Esophagus squamous epithelium (tissue), 5 donors: ENCODE results near the gene PEF1. TPM values are rescaled to one million over a fixed set of nuclear protein-coding genes. Genes with fewer than 3 reads are reported as not detected.

Experiments
- DNase-seq: peaks from one replicate; lab custom pipeline; 2025; lab: John Stamatoyannopoulos, UW
- H3K27ac ChIP-seq, 4 donors: fragments of 200-600 bp; sonication (generic); one replicate each; pipeline ENCODE4 v1.5.1; 2016 to 2019; ENCODE audit warnings: mild to moderate bottlenecking in 1 of 4
- H3K27me3 ChIP-seq, 4 donors: fragments of 200-600 bp; sonication (generic); 1 replicate in 3 of 4; 2 replicates in 1 of 4; pipeline versions ENCODE4 v1.5.1 to v1.6.0; 2017 to 2021; ENCODE audit warnings: antibody characterized with exemption in 1 of 4
- H3K36me3 ChIP-seq, 3 donors: fragments of 200-600 bp; sonication (generic); one replicate each; pipeline ENCODE4 v1.5.1; 2016 to 2019
- H3K4me1 ChIP-seq, 3 donors: fragments of 200-600 bp; sonication (generic); one replicate each; pipeline ENCODE4 v1.5.1; 2017 to 2019
- H3K4me3 ChIP-seq, 4 donors: fragments of 200-600 bp; sonication (generic); 1 replicate in 3 of 4; 2 replicates in 1 of 4; pipeline ENCODE4 v1.5.1; 2016 to 2019; ENCODE audit warnings: mild to moderate bottlenecking in 2 of 4, moderate library complexity in 1 of 4
- H3K9me3 ChIP-seq, 3 donors: fragments of 200-600 bp; sonication (generic); one replicate each; pipeline ENCODE4 v1.5.1; 2016 to 2019
- CTCF ChIP-seq, 6 experiments: fragments of 450-650 bp in 4 of 6; fragments of 200-600 bp in 2 of 6; sonication (generic) in 2 of 6; IDR thresholded peaks; one replicate each; pipeline ENCODE4 v1.5.1; 2016 to 2019; ENCODE audit warnings: antibody characterized with exemption in 6 of 6, mild to moderate bottlenecking in 4 of 6, moderate library complexity in 4 of 6
- POLR2A ChIP-seq, 4 donors: fragments of 450-650 bp; IDR thresholded peaks; one replicate each; pipeline ENCODE4 v1.6.1; 2017; ENCODE audit warnings: antibody characterized with exemption in 4 of 4, mild to moderate bottlenecking in 4 of 4, moderate library complexity in 3 of 4
- WGBS, 2 donors: methylation state at CpG; one replicate each; pipeline ENCODE4 v1.1.5; 2018; 5-methylcytosine and 5-hydroxymethylcytosine counted together
- intact Hi-C: fragments of 100-400 bp; cut with DNase I; formaldehyde crosslinking; loops from one replicate; pipeline ENCODE4 v1.15.0; 2022
- total RNA-seq, 4 donors: library from RNA; depleted of rRNA; stranded (reverse); fragments of >200 nt; gene quantifications; one replicate each; pipeline ENCODE4 v1.1.0, GENCODE V29; 2016
- donor health status: DM: yes; HTN: yes; CAD: no.

PEF1 gene
- total RNA-seq, 4 donors from 2014 or later, result 59.1 to 69.8 (median 63.6) TPM

GRCh38 chr1:31593770-31594632 lies 50.7 kb downstream of the PEF1 start:
- H3K9me3 ChIP-seq, result no peaks in the 10 kb centered on the region
- no peaks in the 10 kb centered on the region for H3K36me3 ChIP-seq
- H3K4me1 ChIP-seq, result peaks cover 4 to 9% (median 4%) of the 10 kb centered on the region in 3 donors
- TF ChIP-seq CTCF (IDR thresholded peaks at IDR 0.05) (peak; percentile 35 to 92 (median 91)), POLR2A (IDR thresholded peaks at IDR 0.05) (no peak)
- no peak overlapping the region for H3K27ac ChIP-seq
- no peak for DNase-seq
- no peaks in the 10 kb centered on the region for H3K27me3 ChIP-seq
- no peak overlapping the region for H3K4me3 ChIP-seq
- 38 to 44% methylated on average over 5 to 8 of the region's 10 CpGs for WGBS, 2 donors
- intact Hi-C loops, result no loop called here

- WGBS, 2 donors, result 66 to 71% methylated on average over 5 of the region's 5 CpGs
- no peak for DNase-seq
- intact Hi-C loops, result no loop called here
- peaks cover 0 to 5% (median 0%) of the 10 kb centered on the region in 4 donors for H3K27me3 ChIP-seq
- H3K36me3 ChIP-seq, result no peaks in the 10 kb centered on the region
- no peak overlapping the region for H3K4me3 ChIP-seq
- peaks cover 12 to 17% (median 12%) of the 10 kb centered on the region in 3 donors for H3K4me1 ChIP-seq
- H3K9me3 ChIP-seq, result no peaks in the 10 kb centered on the region
- no peak overlapping the region for H3K27ac ChIP-seq
- TF ChIP-seq POLR2A (IDR thresholded peaks at IDR 0.05) (no peak), CTCF (IDR thresholded peaks at IDR 0.05) (no peak)
Observed at GRCh38 chr1:31593136-31593665, 51.5 kb downstream of the PEF1 start.

- no peak for DNase-seq
- intact Hi-C loops, result no loop called here
- Histone ChIP-seq H3K36me3 (peaks cover 0 to 2% (median 0%) of the 10 kb centered on the region in 3 donors), H3K4me1 (peaks cover 22 to 28% (median 23%) of the 10 kb centered on the region in 3 donors), H3K9me3 (no peaks in the 10 kb centered on the region), H3K27me3 (peaks cover 0 to 9% (median 0%) of the 10 kb centered on the region in 4 donors), H3K27ac (peak overlapping the region in 2 of 4 donors; percentile 36 to 60), H3K4me3 (no peak overlapping the region)
- TF ChIP-seq CTCF (IDR thresholded peaks at IDR 0.05) (no peak), POLR2A (IDR thresholded peaks at IDR 0.05) (no peak)
Observed at GRCh38 chr1:31592132-31592531, 52.5 kb downstream of the PEF1 start.

GRCh38 chr1:31591425-31592093 lies 53.1 kb downstream of the PEF1 start:
- intact Hi-C loops, result no loop called here
- Histone ChIP-seq H3K27me3 (peaks cover 0 to 9% (median 0%) of the 10 kb centered on the region in 4 donors), H3K4me3 (no peak overlapping the region), H3K4me1 (peaks cover 23 to 33% (median 24%) of the 10 kb centered on the region in 3 donors), H3K9me3 (no peaks in the 10 kb centered on the region), H3K27ac (peak overlapping the region in 2 of 4 donors; percentile 36 to 60), H3K36me3 (peaks cover 0 to 7% (median 0%) of the 10 kb centered on the region in 3 donors)
- DNase-seq, result no peak
- no peak for TF ChIP-seq POLR2A (IDR thresholded peaks at IDR 0.05)
- TF ChIP-seq CTCF (IDR thresholded peaks at IDR 0.05), result no peak
- WGBS, 2 donors, result 60 to 61% methylated on average over 10 to 11 of the region's 11 CpGs
